ENCODE measurements around the gene DPP8.
"Not testable (repeated sequence)": the region's sequence is repeated elsewhere in the genome, so short reads cannot be mapped to it uniquely, and the experiment has no call there.

DPP8 gene

DNA sequence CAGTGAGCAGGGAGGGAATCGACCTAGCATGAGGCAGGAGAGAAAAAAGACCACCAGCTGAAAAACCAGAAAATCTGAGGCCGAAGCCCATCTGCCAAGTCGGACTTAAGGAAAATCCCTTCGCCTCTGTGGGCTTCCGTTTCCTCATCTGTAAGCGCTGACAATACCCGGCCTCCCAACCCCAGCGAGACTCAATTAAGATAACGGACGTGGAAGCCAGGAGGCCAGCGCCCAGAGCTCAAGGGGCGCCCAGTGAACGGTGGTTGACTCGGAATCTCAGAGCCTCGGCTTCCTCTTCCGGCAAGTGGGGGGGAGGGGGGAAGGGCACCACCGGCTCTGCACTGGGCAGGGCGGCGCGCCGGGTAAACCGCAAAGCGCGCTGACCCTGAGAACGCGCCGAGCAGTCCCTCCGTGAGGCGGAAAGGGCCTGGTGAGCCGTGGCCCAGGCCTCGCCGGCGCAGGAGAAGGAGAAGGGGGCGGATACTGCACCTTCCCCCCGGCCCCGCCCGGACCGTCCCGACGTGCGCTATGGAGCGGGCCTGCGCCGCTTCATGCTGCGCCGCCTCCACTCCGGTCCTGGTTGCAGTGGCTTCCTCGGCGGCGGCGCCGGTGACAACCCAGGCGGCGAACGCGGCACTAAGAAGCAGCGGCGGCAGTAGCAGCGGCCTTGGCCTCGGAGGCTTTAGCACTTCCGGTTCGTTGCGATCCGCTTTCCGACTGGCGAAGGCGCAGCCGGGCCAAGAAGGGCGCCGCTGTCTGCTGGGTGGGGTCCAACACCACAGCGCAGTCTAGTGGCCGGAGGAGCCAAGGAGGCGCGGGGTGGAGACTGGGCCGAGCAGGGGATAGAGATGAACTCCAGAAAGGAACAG lies at the start of gene DPP8:
Gene DPP8, minus strand, starts transcription at position 693 of the 869 bp plus-strand sequence. CDS start 5,136 bp downstream, outside the sequence.
- peak; percentile 70 for DNase-seq (ENCODE audit: low read depth)

- DNase-seq (ENCODE audit: low read depth), result no peak
Measured at GRCh38 chr15:65561934-65562333, 44.4 kb upstream of the DPP8 start.

GRCh38 chr15:65559941-65560340 lies 42.5 kb upstream of the DPP8 start:
- no peak for DNase-seq (ENCODE audit: low read depth)

DNA sequence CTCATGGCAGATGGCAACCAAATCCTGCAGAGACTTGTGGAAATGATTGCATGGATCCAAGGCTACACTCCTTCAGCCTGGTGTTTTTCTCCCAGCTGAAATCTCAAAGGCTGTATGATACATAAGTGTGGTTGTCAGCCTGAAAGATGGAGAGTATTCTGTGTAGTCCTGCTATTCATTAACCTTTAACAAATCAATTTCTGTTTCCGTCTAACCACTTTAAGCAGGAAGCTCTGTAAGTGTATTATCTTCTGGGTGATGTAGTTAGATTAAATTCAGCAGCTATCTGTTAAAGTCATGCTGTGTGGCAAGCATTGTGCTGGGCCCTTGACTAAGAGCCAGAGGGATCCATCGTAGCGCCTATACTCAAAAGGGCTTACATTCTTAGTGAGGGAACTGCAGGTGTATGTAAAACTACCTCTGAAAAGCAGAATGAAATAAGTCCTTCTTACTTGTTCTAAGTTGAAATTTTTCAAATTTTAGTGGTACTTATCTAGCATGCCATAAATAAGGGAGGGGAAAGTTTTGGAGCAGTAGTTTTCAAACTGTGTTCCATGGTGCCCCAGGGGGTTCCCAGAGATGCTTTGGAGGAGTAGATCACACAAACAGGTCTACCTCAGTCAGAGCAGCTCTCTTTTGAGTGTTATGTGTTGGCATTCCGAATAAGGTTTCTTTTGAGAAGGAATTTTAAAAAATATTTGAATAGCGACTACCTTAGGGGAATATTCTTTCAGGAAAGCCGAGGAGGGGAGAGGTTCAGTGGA lies 41.7 kb upstream of the DPP8 start:
- DNase-seq (ENCODE audit: low read depth), result no peak

DNA sequence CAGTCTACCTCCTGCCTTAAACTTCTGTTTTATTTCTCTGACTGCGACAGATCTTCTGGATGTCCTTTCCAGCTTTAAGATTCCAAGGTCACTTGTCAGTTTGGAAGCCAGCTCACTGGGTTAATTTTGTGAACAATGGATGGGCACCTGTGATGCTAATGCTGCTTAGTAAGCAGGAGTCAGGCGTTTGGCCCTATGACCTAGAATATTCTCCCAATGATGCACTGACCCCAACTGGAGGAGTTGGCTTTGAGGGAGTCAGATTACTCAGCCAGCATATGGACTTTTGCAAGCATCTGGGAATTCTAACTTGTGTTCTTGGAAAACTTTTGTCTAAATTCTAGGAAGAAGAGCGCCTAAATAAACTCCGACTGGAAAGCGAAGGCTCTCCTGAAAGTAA lies 40.8 kb upstream of the DPP8 start:
- DNase-seq (ENCODE audit: low read depth), result peak; percentile 31

- no peak for DNase-seq (ENCODE audit: low read depth)
Measured at GRCh38 chr15:65556622-65557021, 39.1 kb upstream of the DPP8 start.

- no peak for DNase-seq (ENCODE audit: low read depth)
Measured at GRCh38 chr15:65553691-65554090, 36.2 kb upstream of the DPP8 start.

GRCh38 chr15:65552851-65553250 lies 35.4 kb upstream of the DPP8 start:
- not testable (repeated sequence) for DNase-seq (ENCODE audit: low read depth)

DNA sequence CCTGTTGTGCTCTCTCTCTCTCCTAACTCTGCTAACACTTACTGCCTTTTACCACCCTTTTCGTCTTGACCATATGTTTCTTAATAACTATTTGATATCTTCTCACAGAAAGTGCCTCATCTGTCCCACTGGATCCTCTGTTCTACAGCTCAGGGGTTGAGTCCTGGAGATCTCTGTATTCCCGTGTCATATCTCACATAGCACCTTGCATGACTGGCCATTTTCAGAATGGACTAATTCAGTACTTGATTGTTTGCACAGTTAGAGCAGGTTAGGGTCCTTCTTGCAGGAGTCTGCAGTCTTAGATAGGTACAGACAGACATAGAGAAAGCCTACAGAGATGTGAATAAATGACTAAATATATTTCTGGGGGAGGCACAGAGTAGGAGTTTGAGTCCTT lies 33.7 kb upstream of the DPP8 start:
- no peak for DNase-seq (ENCODE audit: low read depth)

GRCh38 chr15:65550681-65551098 lies 33.2 kb upstream of the DPP8 start:
- peak; percentile 45 for DNase-seq (ENCODE audit: low read depth)

DNA sequence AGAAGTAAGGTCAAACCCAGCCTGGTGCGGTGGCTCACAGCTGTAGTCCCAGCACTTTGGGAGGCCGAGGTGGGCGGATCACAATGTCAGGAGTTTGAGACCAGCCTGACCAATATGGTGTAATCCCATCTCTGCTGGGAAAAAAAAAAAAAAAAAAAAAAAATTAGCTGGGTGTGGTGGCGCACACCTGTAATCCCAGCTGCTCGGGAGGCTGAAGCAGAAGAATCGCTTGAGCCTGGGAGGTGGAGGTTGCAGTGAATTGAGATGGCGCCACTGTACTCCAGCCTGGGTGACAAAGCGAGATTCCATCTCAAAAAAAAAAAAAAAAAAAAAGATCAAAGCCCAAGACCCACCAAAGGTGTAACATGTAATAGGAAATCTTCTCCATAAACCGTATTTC lies 31.8 kb upstream of the DPP8 start:
- not testable (repeated sequence) for DNase-seq (ENCODE audit: low read depth)

DNA sequence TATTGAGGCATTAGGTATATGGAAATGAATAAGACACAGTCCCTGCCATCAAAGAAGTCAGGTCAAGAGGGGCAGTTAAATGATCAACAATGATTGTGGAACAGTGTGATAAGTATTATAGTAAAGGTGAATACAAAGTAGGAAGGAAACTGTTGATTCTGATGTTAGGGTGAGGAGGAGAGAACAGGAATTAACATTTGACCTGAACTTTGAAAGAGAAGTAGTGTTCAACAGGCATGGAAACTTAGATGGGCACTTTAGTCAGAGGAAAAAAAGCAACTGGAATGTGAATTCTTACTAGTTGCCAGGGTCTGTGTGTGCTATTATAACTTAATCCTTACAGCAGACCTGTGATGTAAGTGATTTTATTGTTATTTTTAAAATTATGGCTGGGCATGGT lies 30.4 kb upstream of the DPP8 start:
- DNase-seq (ENCODE audit: low read depth), result no peak

- no peak for DNase-seq (ENCODE audit: low read depth)
Measured at GRCh38 chr15:65541231-65541820, 23.8 kb upstream of the DPP8 start.

DNA sequence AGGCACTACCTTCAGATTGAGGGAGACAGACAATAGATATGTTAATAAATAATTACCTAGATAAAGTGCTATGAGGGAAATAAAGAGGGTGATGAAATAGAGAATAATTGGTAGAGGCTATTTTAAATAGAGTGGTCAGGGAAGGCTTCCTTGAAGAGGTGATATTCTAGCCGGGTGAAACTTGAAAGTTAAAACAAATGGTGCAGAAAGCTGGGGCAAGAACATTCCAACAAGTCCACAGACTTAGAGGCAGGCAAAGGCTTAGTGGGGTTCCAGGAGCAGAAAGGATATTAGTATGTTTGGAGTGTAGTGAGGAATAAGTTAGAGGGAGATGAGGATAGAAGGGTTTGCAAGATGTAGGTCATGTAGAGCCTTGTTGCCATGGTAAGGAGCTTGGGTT lies 22.8 kb upstream of the DPP8 start:
- DNase-seq (ENCODE audit: low read depth), result no peak

GRCh38 chr15:65535192-65535591 lies 17.7 kb upstream of the DPP8 start:
- no peak for DNase-seq (ENCODE audit: low read depth)

DNA sequence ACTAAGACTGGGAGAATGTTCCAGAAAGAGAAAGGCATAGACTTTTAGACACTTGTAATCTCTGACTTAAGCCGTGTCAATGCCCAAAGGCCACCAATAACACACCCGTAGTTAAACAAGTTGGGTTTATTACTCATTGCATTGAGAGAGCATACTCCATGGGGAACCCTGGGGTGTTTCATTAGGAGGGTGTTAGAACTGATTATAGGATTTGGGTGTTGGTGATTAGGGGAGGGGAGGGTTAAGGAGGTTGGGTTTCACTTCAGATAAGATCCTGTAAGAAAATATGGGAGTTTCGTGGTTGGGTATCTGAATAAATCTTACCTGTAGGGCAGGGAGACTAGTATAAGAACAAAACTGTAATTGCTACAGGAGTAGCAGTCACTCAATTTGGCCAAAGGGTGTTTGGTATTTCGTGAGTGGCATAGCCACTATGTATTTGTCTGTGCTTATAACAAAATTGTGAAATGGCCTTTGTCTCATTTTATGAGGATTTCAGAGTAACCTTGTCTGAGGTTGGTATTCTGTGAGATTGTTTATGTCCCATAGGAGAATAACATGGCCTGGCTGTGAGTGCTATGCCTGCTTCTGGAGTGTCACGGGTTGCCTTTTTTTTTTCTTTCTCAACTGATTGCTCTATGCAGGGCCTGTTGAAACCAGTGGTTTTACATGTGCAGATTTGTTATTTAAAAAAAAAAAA lies 15.7 kb upstream of the DPP8 start:
- DNase-seq (ENCODE audit: low read depth), result no peak

- peak; percentile 40 for DNase-seq (ENCODE audit: low read depth)
Measured at GRCh38 chr15:65532738-65533051, 15.2 kb upstream of the DPP8 start.

- no peak for DNase-seq (ENCODE audit: low read depth)
Measured at GRCh38 chr15:65530318-65531111, 13.0 kb upstream of the DPP8 start, which contains the start of gene HACD3. Gene HACD3 (plus strand): TSS chr15:65530463. CDS start chr15:65530632, 169 bp downstream.

GRCh38 chr15:65529762-65530317 lies 12.4 kb upstream of the DPP8 start:
- no peak for DNase-seq (ENCODE audit: low read depth)

- DNase-seq (ENCODE audit: low read depth), result no peak
Measured at GRCh38 chr15:65528461-65529060, 11.1 kb upstream of the DPP8 start.

DNA sequence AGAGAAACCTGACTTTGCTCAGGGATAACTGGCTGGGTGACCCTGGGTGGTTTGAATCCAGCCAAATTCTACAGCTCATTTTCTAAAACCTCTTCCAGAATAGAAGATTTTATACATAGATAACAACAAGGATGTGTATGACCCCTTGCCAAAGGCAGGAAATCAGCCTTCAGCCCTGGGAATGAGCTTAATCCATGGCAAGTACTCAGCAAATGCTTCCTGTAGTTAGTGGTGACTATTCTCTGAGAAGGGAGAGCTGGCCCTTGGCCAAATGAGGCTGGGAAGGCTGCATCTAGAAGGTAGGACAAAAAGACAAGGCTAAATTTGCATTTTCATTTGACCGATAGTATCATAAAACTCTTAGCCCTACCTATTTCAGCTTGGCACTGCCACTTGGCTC lies 8.1 kb upstream of the DPP8 start:
- DNase-seq (ENCODE audit: low read depth), result no peak
